ENCODE results near the gene CTNND1.

The CTNND1 gene

GRCh38 chr11:57802411-57802810, 40.8 kb downstream of the CTNND1 start:
- H3K27ac ChIP-seq = peak overlapping the region; percentile 92; the same call in 1 of the 2 replicates
- no peak for TF ChIP-seq ZFX (IDR thresholded peaks at IDR 0.05; ENCODE audit: borderline replicate concordance)
- no peak for TF ChIP-seq CTCF (IDR thresholded peaks at IDR 0.05)

- no peak overlapping the region for H3K27ac ChIP-seq
- TF ChIP-seq CTCF (IDR thresholded peaks at IDR 0.05) (no peak), ZFX (IDR thresholded peaks at IDR 0.05; ENCODE audit: borderline replicate concordance) (no peak)
These were observed 42.9 kb downstream of the CTNND1 start for GRCh38 chr11:57804466-57804865.

GRCh38 chr11:57805780-57806179, 44.2 kb downstream of the CTNND1 start:
- no peak for TF ChIP-seq CTCF (IDR thresholded peaks at IDR 0.05)
- no peak for TF ChIP-seq ZFX (IDR thresholded peaks at IDR 0.05; ENCODE audit: borderline replicate concordance)
- no peak overlapping the region for H3K27ac ChIP-seq

GRCh38 chr11:57812634-57813033, 51.0 kb downstream of the CTNND1 start:
- no peak for TF ChIP-seq ZFX (IDR thresholded peaks at IDR 0.05; ENCODE audit: borderline replicate concordance)
- no peak for TF ChIP-seq CTCF (IDR thresholded peaks at IDR 0.05)
- H3K27ac ChIP-seq = no peak overlapping the region

GRCh38 chr11:57815476-57815875, 53.9 kb downstream of the CTNND1 start:
- H3K27ac ChIP-seq = no peak overlapping the region
- TF ChIP-seq CTCF (IDR thresholded peaks at IDR 0.05) = no peak

GRCh38 chr11:57815877-57816276, 54.3 kb downstream of the CTNND1 start:
- no peak for TF ChIP-seq CTCF (IDR thresholded peaks at IDR 0.05)
- no peak for TF ChIP-seq ZFX (IDR thresholded peaks at IDR 0.05; ENCODE audit: borderline replicate concordance)
- H3K27ac ChIP-seq = no peak overlapping the region

- 0 out of 2 replicates have a peak overlapping the region, but pooled peaks have one; percentile 3 for H3K27ac ChIP-seq
- no peak for TF ChIP-seq CTCF (IDR thresholded peaks at IDR 0.05)
- no peak for TF ChIP-seq ZFX (IDR thresholded peaks at IDR 0.05; ENCODE audit: borderline replicate concordance)
These were observed 57.2 kb downstream of the CTNND1 start for GRCh38 chr11:57818812-57819211.
